Measurements from ENCODE around the gene OSTF1.

GRCh38 chr9:75083188-75083970 lies 4.9 kb upstream of the OSTF1 start:
- TF ChIP-seq CTCF (IDR thresholded peaks at IDR 0.05) (peak in 2 of 6 experiments; percentile 22 to 38), POLR2A (IDR thresholded peaks at IDR 0.05) (no peak)

All from Peyer's patch (tissue), 4 donors.